Transverse colon (tissue), 3 donors: ENCODE measurements around the gene ZNF333.

Experiments used
- POLR2A ChIP-seq: fragments of 450-650 bp; IDR thresholded peaks from one replicate; pipeline ENCODE4 v1.6.1; 2016; ENCODE audit warnings: antibody characterized with exemption, mild to moderate bottlenecking, moderate library complexity
- TF ChIP-seq, protein P1 (sequence below), 5 experiments: fragments of 200-600 bp in 3 of 5; fragments of 450-650 bp in 2 of 5; sonication (generic) in 3 of 5; IDR thresholded peaks; 1 replicate in 2 of 5; 2 replicates in 3 of 5; pipeline ENCODE4 v1.5.1; 2016 to 2017; ENCODE audit warnings: antibody characterized with exemption in 5 of 5, inconsistent platforms in 3 of 5, mild to moderate bottlenecking in 2 of 5, moderate library complexity in 1 of 5

- TF ChIP-seq, protein P1, sequence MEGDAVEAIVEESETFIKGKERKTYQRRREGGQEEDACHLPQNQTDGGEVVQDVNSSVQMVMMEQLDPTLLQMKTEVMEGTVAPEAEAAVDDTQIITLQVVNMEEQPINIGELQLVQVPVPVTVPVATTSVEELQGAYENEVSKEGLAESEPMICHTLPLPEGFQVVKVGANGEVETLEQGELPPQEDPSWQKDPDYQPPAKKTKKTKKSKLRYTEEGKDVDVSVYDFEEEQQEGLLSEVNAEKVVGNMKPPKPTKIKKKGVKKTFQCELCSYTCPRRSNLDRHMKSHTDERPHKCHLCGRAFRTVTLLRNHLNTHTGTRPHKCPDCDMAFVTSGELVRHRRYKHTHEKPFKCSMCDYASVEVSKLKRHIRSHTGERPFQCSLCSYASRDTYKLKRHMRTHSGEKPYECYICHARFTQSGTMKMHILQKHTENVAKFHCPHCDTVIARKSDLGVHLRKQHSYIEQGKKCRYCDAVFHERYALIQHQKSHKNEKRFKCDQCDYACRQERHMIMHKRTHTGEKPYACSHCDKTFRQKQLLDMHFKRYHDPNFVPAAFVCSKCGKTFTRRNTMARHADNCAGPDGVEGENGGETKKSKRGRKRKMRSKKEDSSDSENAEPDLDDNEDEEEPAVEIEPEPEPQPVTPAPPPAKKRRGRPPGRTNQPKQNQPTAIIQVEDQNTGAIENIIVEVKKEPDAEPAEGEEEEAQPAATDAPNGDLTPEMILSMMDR (IDR thresholded peaks at IDR 0.05): no peak
- no peak for TF ChIP-seq POLR2A
Measured at GRCh38 chr19:14677464-14677863, 12.4 kb upstream of the ZNF333 start.
